H1 (cell line): Measurements from ENCODE around the gene NUP62CL. TPM values are rescaled to one million over a fixed set of nuclear protein-coding genes. Genes with fewer than 3 reads are reported as not detected.
"Not testable (repeated sequence)": the region's sequence is repeated elsewhere in the genome, so short reads cannot be mapped to it uniquely, and the experiment has no call there.

Experiments
- CTCF ChIA-PET: fragments of 300-600 bp; sonication (Branson Sonifier 250); formaldehyde crosslinking; loops from one replicate; lab custom pipeline; 2021; ENCODE audit not compliant: partially characterized antibody; lab: Charles Lee
- POLR2A ChIA-PET: fragments of 300-600 bp; sonication (Branson Sonifier 250); formaldehyde crosslinking; loops from one replicate; lab custom pipeline; 2021; ENCODE audit warnings: inconsistent platforms; ENCODE audit not compliant: partially characterized antibody; lab: Charles Lee
- DNase-seq, 2 experiments: peaks; one replicate each; pipeline versions ENCODE4 v3.0.0 to v3.0.0-alpha.2; 2010 to 2022; ENCODE audit warnings: low spot score in 2 of 2, low read depth in 1 of 2, mixed read lengths in 1 of 2
- FAIRE-seq: peaks from 2 replicates; lab custom pipeline; 2011; peaks lifted over from hg19 to GRCh38; lab: Jason Lieb, UNC
- H2AFZ ChIP-seq: 2 replicates; pipeline ENCODE4 v1.8.1; 2012; ENCODE audit warnings: low read length, inconsistent platforms
- H2AK5ac ChIP-seq: 2 replicates; pipeline ENCODE4 v1.6.1; 2013; ENCODE audit warnings: low read depth, low read length
- H2BK120ac ChIP-seq: replicated peaks from 2 replicates; pipeline ENCODE3; 2013; ENCODE audit warnings: low read depth, low read length, inconsistent platforms
- H2BK12ac ChIP-seq: 2 replicates; pipeline ENCODE4 v1.6.1; 2013; ENCODE audit warnings: low read depth, low read length
- H2BK15ac ChIP-seq: 2 replicates; pipeline ENCODE4 v1.6.1; 2013; ENCODE audit warnings: low read length
- H2BK20ac ChIP-seq: 2 replicates; pipeline ENCODE4 v1.6.1; 2013; ENCODE audit warnings: low read length
- H2BK5ac ChIP-seq: 2 replicates; pipeline ENCODE4 v1.6.1; 2013; ENCODE audit warnings: low read depth, low read length
- H3K14ac ChIP-seq: 2 replicates; pipeline ENCODE4 v1.6.1; 2013; ENCODE audit warnings: inconsistent platforms; ENCODE audit not compliant: insufficient read length
- H3K18ac ChIP-seq: 2 replicates; pipeline ENCODE4 v1.6.1; 2013; ENCODE audit warnings: low read length; ENCODE audit errors: extremely low read depth
- H3K23ac ChIP-seq: 2 replicates; pipeline ENCODE4 v1.6.1; 2013; ENCODE audit warnings: inconsistent platforms; ENCODE audit not compliant: insufficient read length
- H3K23me2 ChIP-seq: 2 replicates; pipeline ENCODE4 v1.6.1; 2013; ENCODE audit warnings: low read depth, low read length
- H3K27ac ChIP-seq: 2 replicates; pipeline ENCODE4 v1.6.1; 2011; ENCODE audit warnings: low read depth, low read length, inconsistent platforms
- H3K27me3 ChIP-seq, 4 experiments: replicated peaks in 1 of 4; 1 replicate in 1 of 4; 2 replicates in 3 of 4; pipeline versions ENCODE4 v1.6.1 to v1.8.1; 2011 to 2013; ENCODE audit warnings: low read length in 3 of 4, mild to moderate bottlenecking in 3 of 4, inconsistent platforms in 2 of 4, mixed read lengths in 2 of 4, moderate library complexity in 1 of 4; ENCODE audit not compliant: control insufficient read depth in 3 of 4, insufficient read depth in 3 of 4; ENCODE audit errors: extremely low read depth in 1 of 4
- H3K36me3 ChIP-seq, 4 experiments: 2 replicates each; pipeline versions ENCODE4 v1.6.1 to v1.8.1; 2011 to 2013; ENCODE audit warnings: mild to moderate bottlenecking in 4 of 4, low read length in 3 of 4, moderate library complexity in 2 of 4, control low read depth in 1 of 4, inconsistent platforms in 1 of 4; ENCODE audit not compliant: insufficient read depth in 4 of 4, control insufficient read depth in 2 of 4
- H3K4ac ChIP-seq: replicated peaks from 2 replicates; pipeline ENCODE3; 2013; ENCODE audit warnings: low read length, low read depth, mixed read lengths, inconsistent platforms; ENCODE audit not compliant: insufficient read length
- H3K4me1 ChIP-seq, 4 experiments: replicated peaks in 1 of 4; 1 replicate in 1 of 4; 2 replicates in 3 of 4; pipeline versions ENCODE4 v1.6.1 to v1.8.1; 2011 to 2013; ENCODE audit warnings: low read length in 3 of 4, inconsistent platforms in 2 of 4, mixed read lengths in 1 of 4; ENCODE audit not compliant: insufficient read depth in 4 of 4, control insufficient read depth in 3 of 4
- H3K4me2 ChIP-seq, 2 experiments: 2 replicates each; pipeline versions ENCODE4 v1.6.1 to v1.8.1; 2011 to 2013; ENCODE audit warnings: low read depth in 2 of 2, low read length in 2 of 2, control low read depth in 1 of 2, inconsistent platforms in 1 of 2, mild to moderate bottlenecking in 1 of 2; ENCODE audit not compliant: insufficient read depth in 1 of 2
- H3K4me3 ChIP-seq, 4 experiments: fragments of 200-600, 300-600 bp in 1 of 4; sonication (generic), shearing (Covaris generic), sonication (Bioruptor Twin) in 1 of 4; 2 replicates each; pipeline versions ENCODE4 v1.5.1 to v1.8.1; 2011 to 2016; ENCODE audit warnings: low read length in 4 of 4, low read depth in 3 of 4, control low read depth in 2 of 4, inconsistent platforms in 2 of 4, mild to moderate bottlenecking in 2 of 4, mixed read lengths in 1 of 4, moderate library complexity in 1 of 4; ENCODE audit not compliant: insufficient read depth in 2 of 4; ENCODE audit errors: extremely low read depth in 1 of 4
- H3K56ac ChIP-seq: replicated peaks from 2 replicates; pipeline ENCODE3; 2013; ENCODE audit warnings: low read depth, mild to moderate bottlenecking, mixed read lengths, low read length, inconsistent platforms; ENCODE audit not compliant: insufficient read length
- H3K79me1 ChIP-seq: 2 replicates; pipeline ENCODE4 v1.6.1; 2013; ENCODE audit warnings: low read depth, low read length, control low read depth
- H3K79me2 ChIP-seq, 2 experiments: 2 replicates each; pipeline versions ENCODE4 v1.6.1 to v1.8.1; 2012 to 2013; ENCODE audit warnings: low read length in 2 of 2, mild to moderate bottlenecking in 2 of 2, inconsistent platforms in 1 of 2; ENCODE audit not compliant: insufficient read depth in 2 of 2, control insufficient read depth in 1 of 2
- H3K9ac ChIP-seq, 4 experiments: replicated peaks in 1 of 4; 1 replicate in 1 of 4; 2 replicates in 3 of 4; pipeline versions ENCODE4 v1.6.1 to v1.8.1; 2011 to 2013; ENCODE audit warnings: low read depth in 3 of 4, low read length in 3 of 4, control low read depth in 2 of 4, mild to moderate bottlenecking in 2 of 4, moderate library complexity in 2 of 4, inconsistent platforms in 1 of 4; ENCODE audit errors: extremely low read depth in 1 of 4
- H3K9me3 ChIP-seq, 2 experiments: 2 replicates each; pipeline versions ENCODE4 v1.6.1 to v1.8.1; 2012 to 2013; ENCODE audit warnings: mild to moderate bottlenecking in 2 of 2, moderate library complexity in 2 of 2, control low read depth in 1 of 2, inconsistent platforms in 1 of 2, low read depth in 1 of 2, low read length in 1 of 2, mixed read lengths in 1 of 2; ENCODE audit not compliant: insufficient read depth in 2 of 2
- H4K20me1 ChIP-seq, 2 experiments: replicated peaks in 1 of 2; 2 replicates each; pipeline versions ENCODE3 to v1.8.1; 2011 to 2013; ENCODE audit warnings: inconsistent platforms in 2 of 2, low read length in 2 of 2, mild to moderate bottlenecking in 1 of 2; ENCODE audit not compliant: insufficient read depth in 2 of 2, control insufficient read depth in 1 of 2
- H4K5ac ChIP-seq: 2 replicates; pipeline ENCODE4 v1.6.1; 2013; ENCODE audit warnings: low read length, low read depth, mixed read lengths, inconsistent platforms; ENCODE audit not compliant: insufficient read length
- H4K8ac ChIP-seq: 2 replicates; pipeline ENCODE4 v1.8.0; 2013; ENCODE audit warnings: mild to moderate bottlenecking, moderate library complexity, low read length, inconsistent platforms; ENCODE audit not compliant: insufficient read depth; ENCODE audit errors: extremely low read depth
- H4K91ac ChIP-seq: replicated peaks from 2 replicates; pipeline ENCODE3; 2013; ENCODE audit warnings: low read length, mixed read lengths, inconsistent platforms; ENCODE audit not compliant: insufficient read length
- WGBS, 2 experiments: shearing (Covaris generic) in 1 of 2; methylation state at CpG; one replicate each; pipeline versions ENCODE4 v1.1.6 to v1.1.7; 2013 to 2015; ENCODE audit warnings: low lambda C conversion rate in 2 of 2, mixed read lengths in 2 of 2, inconsistent platforms in 1 of 2, low coverage in 1 of 2, missing lambda C conversion rate in 1 of 2; ENCODE audit not compliant: insufficient replicate concordance in 2 of 2, insufficient coverage in 1 of 2, insufficient read length in 1 of 2; ENCODE audit errors: extremely low coverage in 1 of 2, missing lambda C conversion rate in 1 of 2; 5-methylcytosine and 5-hydroxymethylcytosine counted together
- polyA plus RNA-seq, 7 experiments: library from polyadenylated mRNA; depleted of rRNA in 3 of 7; stranded (reverse) in 5 of 7; unstranded in 2 of 7; fragments of >200 nt in 5 of 7; fragments of 200-250 nt in 2 of 7; gene quantifications; 1 replicate in 5 of 7; 2 replicates in 1 of 7; 4 replicates in 1 of 7; pipeline versions ENCODE4 v1.2.1 to v1.2.3, GENCODE V29; 2011 to 2013; ENCODE audit warnings: missing spikeins in 2 of 7, mixed read lengths in 2 of 7
- total RNA-seq: library from RNA; stranded (reverse); fragmentation: NEBNext Ultra II Directional; extraction: Animal tissue kit (Norgen Biotek cat#: 25700); gene quantifications from 2 replicates; pipeline ENCODE4 v1.2.1, GENCODE V29; 2021

Gene NUP62CL
- total and polyA plus RNA-seq, 2 of the 8 experiments (the other 6 are each of a cell fraction or from before 2014, with no cell fraction given), result 3.3 to 6.2 TPM

GRCh38 chrX:107198074-107198473, 8.2 kb downstream of the NUP62CL start:
- CTCF ChIA-PET, result interaction anchor here (0.8 kb wide), 1 partner anchor 141 kb away, joined by 3 read pairs; no protein-coding TSS in a partner anchor
- H2BK20ac ChIP-seq, H3K4me1 ChIP-seq, DNase-seq, H3K4ac ChIP-seq, H3K4me2 ChIP-seq, H3K27ac ChIP-seq, H3K9ac ChIP-seq, H3K9me3 ChIP-seq, H3K14ac ChIP-seq, H2BK120ac ChIP-seq, H2BK5ac ChIP-seq, H3K56ac ChIP-seq, FAIRE-seq, POLR2A ChIA-PET, H3K23me2 ChIP-seq, H2BK15ac ChIP-seq, H2AFZ ChIP-seq, H4K20me1 ChIP-seq, H3K79me1 ChIP-seq, H2BK12ac ChIP-seq, H3K27me3 ChIP-seq, H4K5ac ChIP-seq, H3K23ac ChIP-seq, H3K36me3 ChIP-seq, H4K8ac ChIP-seq, H3K79me2 ChIP-seq, H3K4me3 ChIP-seq, H3K18ac ChIP-seq, H2AK5ac ChIP-seq, H4K91ac ChIP-seq: not testable (repeated sequence)
- WGBS, 2 experiments, result 91% methylated on average over 5 of the region's 6 CpGs; no CpG with 5 or more reads in 1 of the 2 experiments
